Kidney tubule cell (primary cell): ENCODE data around the gene PALS1.
A peak's percentile ranks its signal among the peaks of the same experiment; 100 is the strongest.
"Not testable (repeated sequence)": the region's sequence is repeated elsewhere in the genome, so short reads cannot be mapped to it uniquely, and the experiment has no call there.

Experiments
- DNase-seq: peaks from one replicate; pipeline ENCODE4 v3.0.0-alpha.2; 2018; ENCODE audit warnings: low spot score

PALS1 gene

DNA sequence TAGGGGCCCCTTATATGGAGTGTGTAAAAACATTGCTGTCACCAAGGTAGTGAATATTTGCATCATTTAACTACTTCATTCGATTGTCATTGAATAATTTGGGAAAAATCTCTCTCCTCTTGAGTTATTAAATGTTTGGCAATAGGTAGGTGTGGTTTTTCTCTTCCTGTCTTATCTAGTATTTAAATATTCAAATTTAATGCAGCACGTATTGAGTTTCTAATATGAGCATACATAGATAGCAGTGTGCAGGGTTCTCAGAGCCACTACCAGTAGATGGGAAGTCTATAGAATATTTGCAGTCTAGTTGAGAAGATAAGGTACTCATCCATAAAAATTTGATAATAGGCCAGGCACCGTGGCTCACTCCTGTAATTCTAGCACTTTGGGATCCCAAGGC, 16.7 kb downstream of the PALS1 start:
- DNase-seq = no peak

DNA sequence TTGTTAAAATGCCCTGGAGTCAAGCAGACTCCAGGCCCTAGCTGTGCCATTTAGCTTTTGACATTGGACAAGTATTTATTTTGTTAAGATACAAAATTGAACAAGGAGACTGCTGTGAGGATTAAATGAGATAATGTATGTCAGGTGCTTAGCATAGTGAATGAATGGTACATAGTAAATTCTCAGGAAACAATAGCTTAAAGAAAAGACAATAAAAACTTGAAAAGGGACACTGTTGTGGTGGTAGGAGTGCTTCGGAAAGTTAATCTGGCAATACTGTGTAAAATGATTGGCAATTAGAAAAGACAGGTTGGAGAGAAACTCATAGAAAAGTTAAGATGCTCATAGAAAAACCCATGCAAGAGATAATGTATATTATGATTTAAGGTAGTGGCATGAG, 19.7 kb downstream of the PALS1 start:
- no peak for DNase-seq

DNA sequence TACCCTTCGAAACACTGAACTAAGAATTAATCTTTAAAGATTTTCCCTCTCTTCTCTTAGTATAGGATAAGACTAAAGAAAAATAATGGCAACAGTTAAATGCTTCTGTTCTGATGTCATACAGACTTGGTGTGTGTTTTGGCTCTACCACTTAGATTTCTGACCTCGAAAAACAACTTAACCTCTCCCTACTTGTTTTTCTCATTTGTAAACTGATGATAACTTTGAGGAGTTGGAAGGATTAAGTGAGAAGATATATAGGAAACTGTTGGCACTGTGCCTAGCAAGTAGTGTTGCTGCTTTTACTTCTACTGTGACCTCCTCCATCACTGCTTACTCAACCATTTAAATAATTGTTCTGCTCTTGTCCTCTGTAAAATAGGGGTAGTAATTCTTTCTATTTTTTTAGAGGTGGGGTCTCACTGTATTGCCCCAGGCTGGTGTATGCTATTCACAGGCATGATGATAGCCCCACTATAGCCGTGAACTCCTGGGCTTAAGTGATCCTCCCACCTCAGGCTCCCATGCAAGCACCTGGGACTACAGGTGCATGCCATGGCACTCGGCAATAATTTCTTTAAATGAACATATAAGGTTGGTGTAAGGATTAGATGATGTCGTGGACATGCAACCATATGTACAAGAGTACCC, 22.4 kb downstream of the PALS1 start:
- DNase-seq = no peak

DNA sequence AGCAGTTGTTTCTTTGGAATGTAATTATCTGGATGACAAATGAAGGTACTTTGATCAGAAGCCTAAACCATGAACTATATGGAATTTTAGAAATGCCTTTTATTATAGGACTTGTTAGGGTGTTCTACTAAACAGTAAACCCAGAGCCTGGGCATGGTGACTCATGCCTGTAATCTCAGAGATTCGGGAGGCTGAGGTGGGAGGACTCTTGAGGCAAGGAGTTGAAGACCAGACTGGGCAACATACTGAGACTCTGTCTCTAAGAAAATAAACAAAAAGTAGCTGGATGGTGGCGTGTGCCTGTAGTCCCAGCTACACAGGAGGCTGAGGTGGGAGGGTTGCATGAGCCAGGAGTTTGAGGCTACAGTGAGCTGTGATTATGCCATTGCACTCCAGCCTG, 23.9 kb downstream of the PALS1 start:
- no peak for DNase-seq

- no peak for DNase-seq
These were observed 26.5 kb downstream of the PALS1 start for GRCh38 chr14:67267576-67268328.

- DNase-seq = peak; percentile 31
These were observed 27.4 kb downstream of the PALS1 start for GRCh38 chr14:67268426-67269150.

DNA sequence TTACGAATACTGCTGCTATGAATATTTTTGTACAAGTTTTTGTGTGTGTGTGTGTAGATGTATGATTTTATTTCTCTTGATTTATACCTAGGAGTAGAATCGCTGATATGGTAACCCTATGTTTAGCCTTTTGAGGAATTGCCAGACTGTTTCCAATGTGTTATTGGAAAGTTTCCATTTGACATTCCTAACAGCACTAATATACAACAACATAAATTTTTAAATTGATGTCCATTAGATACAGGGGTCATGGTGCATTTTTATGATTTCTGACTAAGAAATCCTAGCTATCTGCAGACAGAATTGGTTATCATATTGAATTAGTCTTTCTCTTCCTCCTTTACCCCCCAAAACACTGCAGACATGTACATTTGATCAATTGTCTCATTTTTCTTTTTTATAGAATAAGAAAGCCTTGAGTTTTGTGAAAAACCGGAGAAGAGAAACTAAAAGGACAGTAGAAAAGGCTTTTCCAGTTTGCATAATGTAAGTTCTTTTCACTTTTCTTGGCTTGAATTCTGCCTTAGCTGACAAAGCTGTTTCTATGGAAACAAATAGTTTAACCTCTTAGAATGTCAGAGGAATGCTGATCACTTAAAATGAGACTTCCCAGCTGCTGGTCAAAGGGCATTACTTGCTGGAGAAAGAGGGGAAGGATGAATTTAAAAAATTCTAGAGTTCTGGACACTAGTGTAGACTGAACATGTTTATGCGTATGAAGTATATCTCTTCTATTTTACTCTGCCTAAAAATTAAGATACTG, 28.2 kb downstream of the PALS1 start:
- peak; percentile 55 for DNase-seq

- DNase-seq = no peak
These were observed 29.0 kb downstream of the PALS1 start for GRCh38 chr14:67270145-67270753.

GRCh38 chr14:67270933-67271332, 29.7 kb downstream of the PALS1 start:
- no peak for DNase-seq

GRCh38 chr14:67273281-67273680, 32.0 kb downstream of the PALS1 start:
- not testable (repeated sequence) for DNase-seq

DNA sequence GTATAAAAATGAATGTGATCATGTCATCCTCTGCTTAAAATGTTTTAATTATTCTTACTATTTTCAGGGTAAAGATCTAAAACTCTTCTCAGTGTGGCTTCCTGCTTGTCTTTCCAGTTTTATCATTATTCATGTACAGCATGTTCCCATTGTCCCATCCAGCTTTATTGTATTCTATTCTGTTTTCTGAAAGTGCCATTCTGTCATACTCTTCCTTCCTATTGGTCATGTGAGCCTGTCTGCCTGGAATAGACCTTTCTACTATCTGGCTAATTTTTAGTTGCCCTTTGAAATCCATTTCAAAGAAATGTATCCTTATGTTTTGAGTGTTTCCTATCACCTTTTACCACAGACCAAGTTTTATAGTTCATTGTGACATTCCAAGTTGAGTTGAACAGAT, 34.9 kb downstream of the PALS1 start:
- DNase-seq = no peak

DNA sequence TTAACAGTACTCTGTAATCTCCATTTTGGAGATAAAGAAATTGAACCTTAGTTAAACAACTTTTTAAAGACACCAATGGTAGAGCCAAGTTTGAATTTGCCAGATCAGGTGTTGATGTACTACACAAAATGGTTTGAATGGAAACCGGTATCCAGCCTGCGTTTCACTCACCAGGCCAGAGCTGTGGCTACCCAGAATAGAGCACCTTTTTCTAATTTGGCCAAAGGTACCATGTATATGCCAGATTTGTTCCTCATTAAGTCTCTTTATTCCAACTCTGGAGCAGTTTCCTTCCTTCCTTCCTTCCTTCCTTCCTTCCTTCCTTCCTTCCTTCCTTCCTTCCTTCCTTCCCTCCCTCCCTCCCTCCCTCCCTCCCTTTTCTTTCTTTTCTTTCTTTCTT, 39.3 kb downstream of the PALS1 start:
- no peak for DNase-seq

DNA sequence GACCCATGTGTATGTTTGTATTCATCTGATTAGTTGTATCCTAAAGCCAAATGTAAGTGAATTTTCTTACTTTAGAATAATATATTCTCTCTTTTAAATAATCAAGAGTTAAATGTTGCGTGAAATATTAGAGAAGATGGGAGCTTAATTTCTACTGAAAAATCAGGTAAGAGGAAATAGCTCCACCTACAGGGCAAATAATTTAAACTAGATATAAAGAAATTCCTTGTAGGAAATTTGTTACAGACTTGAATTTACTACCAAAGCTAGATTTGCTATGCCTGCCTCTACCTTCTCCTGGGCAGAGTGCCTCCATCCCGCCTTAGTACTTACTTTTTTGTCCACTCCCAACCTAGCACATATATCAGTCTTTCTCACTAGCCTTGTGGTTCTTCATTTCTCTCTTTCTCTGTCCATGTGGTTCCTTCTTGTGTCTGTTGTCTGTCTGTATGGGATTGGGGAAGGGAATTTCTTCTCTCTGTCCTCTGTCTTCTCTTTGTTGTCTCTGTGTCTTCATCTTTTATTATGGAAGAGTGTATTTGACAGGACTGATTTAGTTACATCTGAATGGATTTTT, 44.7 kb downstream of the PALS1 start:
- DNase-seq = peak; percentile 61
